ENCODE data around the gene NDUFA8. TPM values are rescaled to one million over a fixed set of nuclear protein-coding genes. Genes with fewer than 3 reads are reported as not detected.
"Not testable (repeated sequence)": the region's sequence is repeated elsewhere in the genome, so short reads cannot be mapped to it uniquely, and the experiment has no call there.

NDUFA8 gene
- polyA plus RNA-seq, 4 donors = 73.9 to 94.6 (median 78.1) TPM

DNA sequence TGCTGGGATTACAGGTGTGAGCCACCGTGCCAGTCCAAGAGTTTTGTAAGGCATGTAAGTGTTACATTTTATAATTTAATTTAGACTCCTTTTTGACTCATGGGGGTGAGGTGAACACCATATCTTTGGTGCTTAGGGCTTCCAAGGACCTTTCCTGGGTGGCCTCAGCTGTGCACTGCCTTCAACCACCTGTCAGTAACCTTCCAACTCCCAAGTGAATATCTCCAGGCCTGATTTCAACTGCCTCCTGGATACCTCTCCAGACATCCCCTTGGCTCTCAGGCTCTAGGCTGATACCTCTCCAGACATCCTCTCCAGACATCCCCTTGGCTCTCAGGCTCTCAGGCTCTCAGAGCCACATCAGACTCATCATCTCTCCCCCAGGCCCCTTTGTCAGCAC lies 35.5 kb downstream of the NDUFA8 start:
- DNase-seq (ENCODE audit: low read depth in 4 of 4, low spot score in 3 of 4) = no peak

DNA sequence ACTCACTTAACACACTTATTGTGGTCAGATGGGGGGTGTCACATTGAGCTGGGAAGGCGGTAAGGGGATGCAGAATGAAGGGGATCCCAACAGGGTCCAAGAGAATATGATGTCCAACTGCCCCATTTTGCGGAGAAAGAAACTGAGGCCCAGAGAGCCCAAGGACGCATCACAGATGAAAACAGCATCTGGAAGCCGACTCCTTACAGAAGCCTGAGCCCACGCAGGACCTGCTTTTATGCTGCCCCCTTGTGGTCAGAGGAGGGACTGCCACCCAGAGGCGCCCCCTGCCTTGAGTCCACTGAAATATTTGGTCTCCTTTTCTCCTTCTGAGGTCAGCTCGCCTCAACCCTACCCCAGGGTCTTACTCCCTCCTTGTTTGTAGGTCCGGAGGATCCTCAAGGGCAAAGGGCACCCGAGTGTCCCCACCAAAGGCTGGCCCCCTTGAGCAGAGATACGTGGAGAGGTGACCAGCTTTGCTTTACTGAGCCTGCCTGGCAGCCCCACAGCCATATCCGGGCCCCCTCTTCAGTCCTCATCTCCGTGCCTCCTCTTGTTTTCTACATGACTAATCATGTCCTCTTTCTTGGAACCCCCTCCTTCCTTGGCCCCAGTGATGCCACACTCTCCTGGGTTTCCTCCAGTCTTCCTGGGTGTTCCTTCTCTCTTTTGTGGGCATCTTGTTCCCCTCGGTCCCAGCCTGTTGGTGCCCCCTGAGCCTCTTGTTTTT lies 36.5 kb downstream of the NDUFA8 start:
- peak in 2 of 4 donors; percentile 44 to 58 for DNase-seq (ENCODE audit: low read depth in 4 of 4, low spot score in 3 of 4)

DNA sequence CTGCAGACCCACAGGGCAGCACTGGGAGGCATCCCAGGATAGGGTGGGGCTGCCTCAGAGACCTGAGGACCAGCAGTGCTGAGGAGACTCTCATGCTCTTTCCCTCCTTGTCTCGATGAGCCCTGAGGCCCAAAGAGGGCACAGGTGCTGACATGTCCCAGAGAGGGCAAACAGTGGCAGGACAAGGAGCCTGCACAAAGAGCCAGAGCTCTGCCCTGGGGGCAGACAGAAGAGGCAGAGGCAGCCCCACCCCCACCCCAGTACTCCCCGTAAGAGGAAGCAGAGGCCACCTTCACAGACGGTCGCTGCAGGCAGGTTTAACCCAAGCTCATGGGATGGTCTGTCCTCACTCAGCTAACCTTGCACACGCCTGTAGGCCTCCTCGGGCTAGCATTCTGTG lies 37.1 kb downstream of the NDUFA8 start:
- DNase-seq (ENCODE audit: low read depth in 4 of 4, low spot score in 3 of 4) = no peak

DNA sequence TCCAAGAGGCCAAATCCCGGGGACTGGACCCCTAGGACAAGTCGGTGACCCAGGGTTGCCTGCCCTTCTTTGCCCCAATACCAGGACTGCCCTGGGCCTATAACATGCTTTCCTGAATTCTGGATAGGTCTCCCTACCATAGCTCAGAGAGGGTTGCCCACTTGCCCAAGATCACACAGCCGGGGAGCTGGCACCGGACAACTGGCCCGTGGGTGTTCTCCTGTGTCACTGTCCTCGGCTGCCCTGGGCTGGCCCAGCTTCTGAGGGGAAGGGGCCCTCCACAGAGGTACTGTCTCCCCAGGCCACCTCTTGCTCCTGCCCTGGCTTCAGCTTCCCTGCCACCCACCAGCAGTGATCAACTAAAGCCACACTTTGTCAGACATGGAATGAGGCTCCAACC lies 37.6 kb downstream of the NDUFA8 start:
- no peak for DNase-seq (ENCODE audit: low read depth in 4 of 4, low spot score in 3 of 4)

DNA sequence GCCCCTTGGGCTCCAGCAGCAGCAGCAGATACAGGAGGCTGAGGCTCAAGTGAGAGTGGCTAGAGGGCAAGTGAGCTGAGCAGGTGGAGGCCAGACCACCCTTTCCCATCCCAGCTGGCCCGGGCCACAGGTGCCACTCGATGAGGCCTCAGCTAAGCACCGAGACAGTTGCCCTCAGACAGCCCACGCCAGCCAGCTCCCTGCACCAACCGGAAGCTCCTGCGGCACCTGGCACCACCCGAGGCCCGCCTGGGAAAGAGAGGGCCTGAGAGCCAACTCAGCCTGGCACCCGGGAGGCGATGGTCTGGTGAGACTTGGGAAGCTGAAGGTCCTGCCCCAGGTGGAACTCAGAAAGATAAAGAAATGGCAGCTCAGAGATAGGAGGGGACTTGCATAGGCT lies 38.2 kb downstream of the NDUFA8 start:
- DNase-seq (ENCODE audit: low read depth in 4 of 4, low spot score in 3 of 4) = no peak

DNA sequence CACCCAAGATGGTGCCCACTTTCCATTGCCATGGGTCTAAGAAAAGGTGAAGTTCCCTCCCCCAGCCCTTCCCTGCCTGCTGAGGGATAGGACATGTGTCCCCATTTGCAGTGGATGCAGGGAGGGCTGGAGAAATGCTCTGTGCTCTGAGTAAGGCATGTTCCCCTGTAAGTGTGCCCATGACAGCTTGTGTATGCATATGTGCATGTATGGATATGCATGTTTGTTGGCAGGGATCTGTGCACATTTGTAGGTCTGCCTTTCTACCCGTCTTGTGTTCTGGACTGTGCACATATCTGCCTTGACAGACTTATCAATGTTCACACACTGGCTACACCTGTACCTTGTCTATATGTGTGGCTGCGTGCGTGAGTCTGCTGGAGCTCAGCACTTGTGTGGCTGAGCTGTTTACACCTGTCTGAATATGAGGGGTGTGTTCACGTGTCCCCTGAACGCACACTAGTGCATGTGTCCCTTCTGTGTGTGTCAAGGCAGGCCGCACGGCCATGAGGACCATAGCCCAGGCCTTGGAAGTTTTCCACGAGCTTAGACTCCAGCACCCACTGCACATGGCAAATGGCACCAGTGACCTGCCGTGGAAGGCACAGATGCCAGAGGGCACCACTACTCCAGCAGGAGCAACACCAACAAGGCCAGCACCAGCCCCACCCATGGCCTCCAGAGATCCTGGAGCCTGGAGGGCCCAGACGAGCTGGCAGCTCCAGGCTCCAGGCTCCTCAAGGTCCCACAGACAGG lies 39.1 kb downstream of the NDUFA8 start:
- no peak for DNase-seq (ENCODE audit: low read depth in 4 of 4, low spot score in 3 of 4)

DNA sequence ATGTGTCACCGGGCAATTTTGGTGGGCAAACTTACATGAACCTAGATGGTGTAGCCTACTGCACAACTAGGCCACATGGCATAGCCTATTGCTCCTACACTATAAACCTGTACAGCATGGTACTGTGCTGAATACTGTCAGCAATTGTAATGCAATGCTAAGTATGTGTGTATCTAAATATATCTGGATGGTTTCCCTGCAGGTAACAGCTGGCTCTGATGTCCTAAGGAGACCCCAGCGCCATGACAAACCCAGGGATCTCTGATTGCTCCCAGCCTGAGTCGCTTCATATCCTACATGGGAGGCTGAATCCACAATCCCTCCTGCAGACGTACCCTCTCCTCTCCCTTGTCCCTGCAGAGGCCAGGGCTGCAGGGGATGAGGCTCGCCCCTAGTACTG lies 39.9 kb downstream of the NDUFA8 start:
- no peak for DNase-seq (ENCODE audit: low read depth in 4 of 4, low spot score in 3 of 4)

DNA sequence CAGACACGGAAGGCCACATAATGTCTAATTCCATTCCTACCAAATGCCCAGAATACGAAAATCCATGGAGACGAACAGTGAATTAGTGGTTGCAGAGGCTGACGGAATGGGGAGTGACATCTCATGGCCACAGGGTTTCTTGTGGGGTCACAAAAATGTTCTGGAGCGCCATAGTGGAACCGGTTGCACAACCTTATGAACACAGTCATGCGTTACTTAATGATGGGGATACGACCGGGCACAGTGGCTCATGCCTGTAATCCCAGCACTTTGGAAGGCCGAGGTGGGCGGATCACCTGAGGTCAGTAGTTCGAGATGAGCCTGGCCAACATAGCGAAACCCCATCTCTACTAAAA lies 40.4 kb downstream of the NDUFA8 start:
- DNase-seq (ENCODE audit: low read depth in 4 of 4, low spot score in 3 of 4) = no peak

DNA sequence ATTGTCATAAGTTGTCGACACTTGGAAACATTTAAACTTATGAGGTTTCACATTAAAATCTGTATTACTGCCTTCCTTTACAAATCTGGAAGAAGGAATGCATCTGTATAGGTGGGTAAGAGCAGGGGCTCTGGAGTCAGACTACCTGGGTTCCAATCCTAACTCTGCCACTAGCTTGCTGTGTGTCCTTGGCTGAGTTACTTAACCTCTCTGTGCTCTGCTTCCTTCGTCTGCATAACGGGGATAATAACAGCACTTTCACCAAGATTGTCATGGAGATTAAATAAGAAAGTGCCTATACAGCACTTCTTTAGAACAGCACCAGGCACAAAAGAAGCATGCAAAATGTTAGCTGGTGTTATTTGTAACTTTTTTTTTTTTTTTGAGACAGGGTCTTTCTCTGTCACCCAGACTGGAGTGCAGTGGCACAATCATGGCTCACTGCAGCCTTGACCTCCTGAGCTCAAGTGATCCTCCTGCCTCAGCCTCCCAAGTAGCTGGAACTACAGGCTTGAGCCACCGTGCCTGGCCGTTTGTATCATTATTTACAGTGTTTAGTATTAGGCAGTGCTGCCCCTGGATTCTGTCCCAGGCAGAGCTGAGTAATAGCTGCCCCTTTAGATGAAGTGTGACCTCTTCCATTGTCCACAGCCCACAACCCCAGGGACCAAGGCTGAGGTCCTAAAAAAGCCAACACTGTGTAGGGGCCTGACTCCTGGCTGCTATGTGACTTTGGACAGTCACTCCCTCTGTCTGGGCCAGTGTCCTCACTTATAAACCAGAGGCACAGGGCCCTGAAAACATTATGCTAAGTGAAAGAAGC lies 41.0 kb downstream of the NDUFA8 start:
- no peak for DNase-seq (ENCODE audit: low read depth in 4 of 4, low spot score in 3 of 4)

DNA sequence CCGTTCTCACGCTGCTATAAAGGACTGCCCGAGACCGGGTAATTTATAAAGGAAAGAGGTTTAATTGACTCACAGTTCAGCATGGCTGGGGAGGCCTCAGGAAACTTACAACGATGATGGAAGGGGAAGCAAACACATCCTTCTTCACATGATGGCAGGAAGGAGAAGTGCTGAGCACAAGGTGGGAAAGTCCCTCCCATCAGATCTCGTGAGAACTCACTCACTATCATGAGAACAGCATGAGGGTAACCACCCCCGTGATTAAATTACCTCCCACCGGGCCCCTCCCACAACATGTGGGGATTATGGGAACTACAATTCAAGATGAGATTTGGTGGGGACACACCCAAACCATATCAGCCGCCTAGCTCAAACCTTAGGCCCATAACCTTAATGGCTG lies 42.3 kb downstream of the NDUFA8 start:
- not testable (repeated sequence) for DNase-seq (ENCODE audit: low read depth in 4 of 4, low spot score in 3 of 4)

DNA sequence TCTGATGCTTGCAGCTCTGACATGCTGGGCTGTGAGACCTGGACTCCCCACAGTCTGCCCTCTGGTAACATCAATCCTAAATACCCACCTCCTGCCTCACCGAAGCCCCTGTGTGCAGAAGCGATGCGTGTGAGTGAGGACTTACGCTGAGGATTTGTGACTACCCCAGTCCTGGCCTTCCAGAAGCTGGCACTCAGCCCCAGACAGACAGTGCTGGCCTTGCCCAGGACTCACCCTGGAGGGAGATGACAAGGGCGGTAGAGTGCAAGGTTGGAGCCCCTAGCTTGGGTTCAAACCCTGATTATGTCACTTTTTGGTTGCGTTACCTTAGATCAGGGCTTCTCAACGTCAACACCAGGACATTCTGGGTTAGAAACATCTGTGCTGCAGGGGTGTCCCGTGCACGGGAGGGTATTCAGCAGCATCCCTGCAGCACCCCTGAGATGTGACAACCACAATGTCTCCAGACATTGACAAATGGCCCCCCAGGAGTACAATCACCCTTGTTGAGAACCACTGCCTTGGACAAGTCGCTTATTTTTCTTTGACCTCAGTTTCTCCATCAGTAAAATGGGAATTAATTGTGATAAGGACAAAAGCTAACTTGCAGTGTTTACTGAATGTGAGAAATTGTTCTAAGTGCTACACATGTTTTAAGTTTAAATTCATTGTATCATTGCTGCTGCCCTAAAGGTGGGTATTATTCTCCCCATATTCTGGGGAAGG lies 43.0 kb downstream of the NDUFA8 start:
- DNase-seq (ENCODE audit: low read depth in 4 of 4, low spot score in 3 of 4) = no peak

DNA sequence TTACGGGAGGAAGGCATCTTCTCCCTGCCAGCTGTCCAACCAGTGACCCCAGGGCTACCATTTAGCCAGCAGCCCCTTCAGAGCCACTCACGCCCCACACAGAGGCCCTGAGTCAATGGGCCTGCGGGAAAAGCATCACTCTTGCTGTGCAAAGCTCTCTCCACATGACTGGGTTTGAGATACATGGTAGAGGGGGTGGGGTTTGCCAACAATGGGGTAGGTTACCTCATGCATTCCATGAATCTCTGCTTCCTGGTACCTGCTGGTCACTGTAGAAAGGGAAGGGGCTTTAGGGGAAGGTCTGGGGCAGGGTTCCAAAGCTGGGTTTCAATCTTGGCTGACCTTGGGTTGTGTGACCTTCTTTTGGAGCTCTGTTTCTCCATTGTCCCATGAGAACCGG lies 43.5 kb downstream of the NDUFA8 start:
- DNase-seq (ENCODE audit: low read depth in 4 of 4, low spot score in 3 of 4) = no peak

DNA sequence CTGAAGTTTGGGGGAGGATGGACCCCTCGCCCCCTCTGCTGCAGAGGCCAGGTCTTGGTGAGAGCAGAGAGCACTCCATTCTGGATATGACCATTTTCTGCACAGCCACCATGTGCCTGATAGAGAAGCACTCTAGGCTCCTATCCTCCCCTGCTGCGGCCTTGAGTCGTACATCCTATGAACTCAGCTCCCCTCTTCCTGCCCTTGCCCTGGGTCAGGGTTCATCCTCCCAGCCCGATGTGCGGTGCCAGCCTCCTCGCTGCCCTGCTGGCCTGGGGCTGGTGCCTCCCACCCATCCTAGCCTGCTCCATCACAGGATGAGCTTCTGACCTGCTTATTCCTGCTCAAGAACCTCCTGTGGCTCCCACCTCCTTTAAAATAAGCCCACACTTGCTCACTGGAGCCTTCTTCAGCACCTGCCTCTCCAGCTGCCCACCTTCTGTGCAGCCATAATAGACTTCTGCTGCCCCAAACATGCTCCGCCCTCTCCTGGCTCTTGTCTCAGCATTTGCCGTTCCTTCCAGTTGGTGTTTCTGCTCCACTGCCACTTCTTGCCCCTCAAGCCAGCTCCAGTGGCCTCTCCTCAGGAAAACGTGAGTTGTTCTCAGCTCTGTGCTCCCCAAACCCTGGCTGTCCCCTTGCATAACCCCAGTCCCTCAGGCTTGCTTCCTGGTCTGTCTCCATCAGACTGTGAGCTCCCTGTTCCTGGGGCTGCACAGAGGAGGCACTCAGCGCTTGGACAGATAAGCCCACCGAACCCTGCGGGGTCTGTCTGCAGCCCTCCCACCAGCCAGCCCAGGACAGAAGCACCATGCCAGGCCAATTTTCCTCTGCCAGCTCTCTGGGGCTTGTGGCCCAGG lies 44.2 kb downstream of the NDUFA8 start:
- DNase-seq (ENCODE audit: low read depth in 4 of 4, low spot score in 3 of 4) = no peak

DNA sequence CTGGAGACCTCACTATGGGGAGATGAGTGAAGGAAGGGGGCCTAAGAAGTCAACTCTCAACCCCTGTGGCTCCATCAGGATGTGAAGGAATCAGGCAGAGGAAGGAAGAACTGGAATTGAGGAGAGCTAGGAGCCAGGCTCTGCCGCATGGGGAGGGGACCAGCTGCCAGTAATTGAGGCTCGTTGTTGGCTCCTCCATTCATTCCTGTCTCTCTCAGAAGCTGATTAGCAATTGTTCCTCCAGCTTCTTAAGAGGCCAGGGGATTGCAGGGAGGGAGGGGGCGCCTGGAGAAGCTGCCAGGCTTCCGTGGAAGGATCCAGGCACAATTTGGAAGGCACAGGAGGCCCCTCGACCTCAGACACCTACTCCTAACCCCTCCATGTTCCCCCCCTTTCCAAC lies 46.0 kb downstream of the NDUFA8 start:
- no peak for DNase-seq (ENCODE audit: low read depth in 4 of 4, low spot score in 3 of 4)

DNA sequence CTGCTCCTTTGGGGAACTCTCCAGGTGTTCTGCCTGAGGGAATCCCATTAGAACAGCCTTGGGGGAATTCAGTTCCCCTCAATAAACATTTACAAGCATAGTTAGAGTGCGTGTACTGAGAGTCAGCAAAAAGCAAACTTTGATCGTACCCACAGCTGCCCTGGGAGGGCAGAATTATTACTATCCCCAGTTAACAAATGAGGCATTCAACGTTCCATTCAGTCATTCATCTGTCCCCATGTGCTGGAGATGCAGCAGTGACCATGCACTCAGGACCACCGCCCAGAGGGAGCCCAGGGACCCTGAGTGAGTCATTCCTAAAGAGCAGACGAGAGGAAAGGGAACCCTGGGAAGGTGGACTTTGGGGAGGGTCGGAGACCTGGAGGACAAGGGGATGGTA lies 47.3 kb downstream of the NDUFA8 start:
- no peak for DNase-seq (ENCODE audit: low read depth in 4 of 4, low spot score in 3 of 4)

DNA sequence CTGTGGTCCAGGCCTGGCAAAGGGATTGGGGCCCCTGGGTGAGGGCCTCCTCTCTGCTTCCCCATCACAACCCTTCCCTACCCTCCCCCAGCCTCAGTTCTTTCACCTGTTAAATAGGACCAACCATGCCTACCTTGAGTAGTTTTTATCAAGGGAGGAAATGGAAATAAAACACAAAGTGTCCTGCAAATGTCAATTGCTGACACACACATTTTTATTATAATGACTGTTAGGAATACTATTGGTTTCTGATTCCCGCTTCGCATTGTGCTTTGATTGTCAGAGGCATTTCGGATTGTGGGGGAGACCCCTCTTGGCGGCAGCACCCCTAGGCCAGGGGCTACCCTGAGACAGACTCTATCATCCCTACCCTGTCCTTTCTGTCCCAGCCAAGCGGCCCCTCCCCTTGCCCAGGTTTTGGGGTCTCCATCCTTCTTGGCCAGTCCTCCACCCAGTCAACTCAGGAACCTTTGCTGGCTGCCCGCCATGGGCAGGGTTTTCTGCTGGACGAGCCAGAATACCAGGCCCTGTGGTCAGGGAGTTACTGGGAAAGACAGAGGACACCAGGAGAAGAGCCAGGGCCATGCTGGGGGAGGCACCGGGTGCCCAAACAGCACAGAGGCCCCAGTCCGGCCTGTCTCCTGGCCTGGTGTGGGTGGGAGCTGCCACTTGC lies 48.0 kb downstream of the NDUFA8 start:
- no peak for DNase-seq (ENCODE audit: low read depth in 4 of 4, low spot score in 3 of 4)

DNA sequence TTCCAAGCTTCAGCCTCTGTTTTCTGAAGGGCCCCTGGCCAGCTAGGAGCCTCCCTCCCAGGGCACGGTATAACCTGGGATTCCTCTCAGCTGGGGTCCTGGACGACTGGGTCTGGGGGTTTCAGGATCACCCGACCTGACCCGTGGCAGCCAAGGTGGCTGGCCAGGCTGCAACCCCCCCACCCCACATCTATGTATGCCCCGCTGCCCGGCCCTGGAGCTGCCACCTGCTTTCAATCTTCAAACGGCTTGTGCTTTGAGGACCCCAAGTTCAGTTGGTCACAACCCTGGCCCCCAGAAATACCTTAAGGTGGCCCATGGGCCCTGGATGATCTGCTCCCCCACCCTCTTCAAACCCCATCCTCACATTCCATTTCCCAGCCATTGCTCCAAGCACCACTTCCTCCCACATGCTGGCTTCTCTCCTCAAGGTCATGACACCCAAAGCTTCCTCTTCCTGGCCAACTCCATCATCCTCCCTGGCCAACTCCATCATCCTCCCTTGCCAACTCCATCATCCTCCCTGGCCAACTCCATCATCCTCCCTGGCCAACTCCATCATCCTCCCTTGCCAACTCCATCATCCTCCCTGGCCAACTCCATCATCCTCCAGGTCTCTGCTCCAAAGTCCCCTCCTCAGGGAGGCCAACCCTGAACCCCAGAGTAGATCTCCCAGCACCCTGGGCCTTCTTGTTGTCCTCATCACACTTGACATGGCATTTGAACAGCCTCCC lies 49.3 kb downstream of the NDUFA8 start:
- no peak for DNase-seq (ENCODE audit: low read depth in 4 of 4, low spot score in 3 of 4)

DNA sequence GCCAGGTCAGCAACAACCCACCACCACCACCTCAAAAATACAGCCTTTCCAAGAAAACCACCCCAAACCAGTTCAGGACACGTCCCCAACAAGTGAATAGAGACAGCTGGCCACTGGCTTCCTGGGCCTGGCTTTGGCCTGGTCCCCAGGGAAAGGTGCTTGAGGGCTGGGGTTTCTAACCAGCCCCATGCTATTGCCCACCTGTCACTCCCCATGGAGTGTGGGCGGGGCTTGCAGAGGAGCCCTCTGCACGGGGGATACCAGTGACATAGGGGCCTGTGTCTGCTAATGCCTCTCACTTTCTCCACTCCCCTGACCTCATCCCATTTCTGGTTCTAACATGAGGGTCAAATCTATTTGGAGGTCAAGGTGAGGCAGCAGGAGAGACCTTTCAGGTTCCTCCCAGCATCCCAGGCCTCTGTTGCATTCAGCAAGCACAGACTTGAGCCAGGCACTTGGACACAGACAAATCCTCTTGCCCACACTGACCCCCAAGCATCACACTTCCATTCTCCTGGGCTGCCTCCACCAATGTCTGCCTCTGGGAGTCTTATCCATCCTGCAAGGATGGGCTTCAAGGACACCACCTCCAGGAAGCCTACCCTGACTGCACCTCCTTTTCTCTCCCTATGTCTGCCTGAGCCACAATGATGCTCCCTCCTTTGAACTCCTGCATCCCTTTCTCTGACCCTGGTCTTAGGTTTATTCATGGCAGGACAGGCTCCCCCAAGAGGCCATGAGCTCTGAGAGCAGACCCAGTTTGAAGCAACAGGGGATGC lies 50.4 kb downstream of the NDUFA8 start:
- no peak for DNase-seq (ENCODE audit: low read depth in 4 of 4, low spot score in 3 of 4)

Measured in right renal pelvis (tissue), 4 donors.